GM12892 (cell line): Measurements from ENCODE around the gene NAAA.
A peak's percentile ranks its signal among the peaks of the same experiment; 100 is the strongest.
"Not testable (repeated sequence)": the region's sequence is repeated elsewhere in the genome, so short reads cannot be mapped to it uniquely, and the experiment has no call there.

Experiments
- DNase-seq: peaks from one replicate; pipeline ENCODE4 v3.0.0; 2011; ENCODE audit not compliant: insufficient read length
- FAIRE-seq: peaks from 2 replicates; lab custom pipeline; 2011; peaks lifted over from hg19 to GRCh38; lab: Jason Lieb, UNC
- POLR2A ChIP-seq: IDR thresholded peaks from 2 replicates; pipeline ENCODE4 v1.6.1; 2011; ENCODE audit warnings: low read depth, low read length, control low read depth
- POLR2AphosphoS5 ChIP-seq: IDR thresholded peaks from 2 replicates; pipeline ENCODE4 v1.6.1; 2011; ENCODE audit warnings: low read depth, low read length, control low read depth
- TAF1 ChIP-seq: IDR thresholded peaks from 2 replicates; pipeline ENCODE4 v1.6.1; 2011; ENCODE audit warnings: low read depth, mild to moderate bottlenecking, control low read depth, low read length, borderline replicate concordance

The NAAA gene

DNA sequence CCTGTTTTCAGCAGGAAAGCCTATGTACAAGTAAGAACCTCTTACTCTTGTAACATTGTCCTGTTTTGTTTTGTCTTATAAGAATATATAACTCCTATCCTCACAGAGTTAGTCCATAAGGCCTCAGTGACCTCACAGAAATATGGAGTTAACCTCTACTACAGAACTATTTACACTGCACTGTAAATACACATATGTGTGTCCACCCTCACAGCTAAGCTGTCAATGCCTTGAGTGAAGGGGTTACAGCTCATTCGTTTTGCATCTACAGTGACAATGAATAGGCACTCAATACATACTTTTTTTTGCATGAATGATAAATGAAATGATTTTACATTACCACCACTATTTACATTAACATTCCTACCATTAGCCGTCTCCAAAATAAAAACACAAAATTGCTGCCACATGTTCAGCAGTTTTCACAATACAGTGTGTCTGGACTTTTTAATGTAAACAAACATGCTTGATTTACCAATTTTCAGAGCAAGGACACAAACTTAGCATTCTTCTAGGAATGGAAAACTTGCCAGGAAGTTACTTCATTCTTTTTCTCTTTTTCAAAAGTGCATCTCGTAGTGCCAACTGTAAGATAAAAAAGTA is 9.5 kb upstream of the NAAA start:
- no peak for FAIRE-seq
- TF ChIP-seq TAF1 (no peak), POLR2AphosphoS5 (no peak), POLR2A (no peak)
- DNase-seq = no peak

DNA sequence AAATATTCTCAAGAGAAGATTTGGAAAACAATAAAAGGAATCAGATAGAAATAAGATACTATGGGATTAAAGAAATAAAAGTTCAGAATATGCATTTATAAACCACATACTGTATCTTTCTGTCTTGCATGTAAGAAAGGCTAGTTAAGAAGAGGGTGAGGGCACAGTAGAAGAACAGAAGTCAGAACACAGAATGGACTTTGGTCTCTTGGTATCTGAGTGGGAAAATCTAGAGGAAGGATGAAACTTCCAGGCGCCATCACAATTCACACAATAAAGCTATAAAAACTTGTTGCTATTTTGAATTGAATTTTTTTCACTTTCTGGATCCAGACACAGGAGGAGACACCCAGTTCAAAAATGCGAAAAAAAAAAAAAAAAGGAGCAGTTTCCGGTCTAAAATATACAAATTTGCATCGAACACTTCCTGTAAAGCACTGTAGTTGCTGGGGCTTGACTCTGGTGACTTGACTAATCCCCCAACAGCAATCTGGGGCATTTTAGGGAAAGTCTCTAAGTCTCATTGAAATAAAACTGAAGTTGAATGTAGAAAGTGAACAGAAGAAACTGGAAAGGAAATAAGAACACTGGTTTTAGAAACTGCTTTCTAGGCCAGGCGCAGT is 8.1 kb upstream of the NAAA start:
- FAIRE-seq = peak; percentile 64
- DNase-seq = no peak
- TF ChIP-seq POLR2AphosphoS5 = no peak

DNA sequence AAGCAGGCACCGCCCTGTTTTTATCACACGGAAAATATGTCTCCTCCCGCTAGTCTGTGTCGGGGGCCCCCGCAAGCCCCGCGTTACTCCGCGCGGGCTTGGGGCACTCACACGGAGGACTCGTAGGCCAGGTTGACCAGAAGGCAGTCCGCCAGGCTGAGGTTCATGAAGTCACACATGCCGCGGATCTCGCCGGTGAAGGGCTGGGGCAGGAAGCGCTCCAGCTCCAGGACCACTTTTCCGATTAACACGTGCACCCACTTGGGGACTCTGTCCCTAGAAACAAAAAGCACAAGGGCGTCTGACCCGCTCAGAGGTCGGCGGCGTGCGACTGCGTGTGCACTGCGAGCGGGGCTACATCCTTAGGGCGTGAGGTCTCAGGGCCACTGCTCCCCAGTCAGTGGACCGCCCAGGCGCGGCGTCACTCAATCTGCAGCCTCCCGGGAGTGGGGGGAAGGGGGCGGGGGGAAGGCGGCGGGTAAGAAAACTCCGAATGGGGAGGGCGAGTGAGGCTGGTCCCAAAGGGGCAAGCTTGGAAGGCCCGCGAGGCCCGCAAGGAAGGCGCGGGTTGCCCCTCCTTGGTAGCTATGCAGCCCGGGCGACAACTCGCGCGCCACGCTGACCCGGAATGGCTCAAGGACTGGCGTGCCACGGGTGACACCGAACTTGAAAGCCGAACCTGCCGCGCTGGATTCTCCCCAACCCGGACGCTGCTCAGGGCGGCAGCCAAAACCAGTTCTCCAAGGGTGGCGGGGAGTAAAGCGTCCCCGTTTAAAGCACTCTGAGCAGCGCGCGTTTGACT is 722 bp downstream of the NAAA start:
- FAIRE-seq (peak; percentile 64), DNase-seq (peak; percentile 74)
- TF ChIP-seq POLR2A (peak; percentile 67; the same call in 1 of the 2 replicates), TAF1 (no peak)

DNA sequence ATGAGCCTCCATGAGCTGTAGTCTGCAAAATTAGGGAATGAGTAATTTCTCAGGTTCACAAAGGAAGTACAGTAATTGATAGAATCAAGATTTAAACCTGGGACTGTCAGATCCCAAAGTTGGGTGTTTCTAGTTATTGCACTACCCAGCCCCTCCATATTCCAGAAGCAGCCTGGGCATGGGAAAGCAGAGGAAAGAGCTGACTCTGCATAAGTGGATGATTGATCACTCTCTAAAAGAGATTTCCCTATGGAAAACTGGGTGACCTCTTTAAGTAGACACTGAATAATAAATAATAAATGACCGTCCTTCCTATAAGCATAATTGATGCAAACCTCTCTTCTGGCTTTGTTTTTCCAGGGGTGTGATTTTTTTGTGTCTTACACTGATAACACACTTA is 5.2 kb downstream of the NAAA start:
- DNase-seq (no peak), FAIRE-seq (no peak)
- TF ChIP-seq POLR2A = no peak
- TF ChIP-seq POLR2AphosphoS5 = no peak
- TF ChIP-seq TAF1 = no peak

DNA sequence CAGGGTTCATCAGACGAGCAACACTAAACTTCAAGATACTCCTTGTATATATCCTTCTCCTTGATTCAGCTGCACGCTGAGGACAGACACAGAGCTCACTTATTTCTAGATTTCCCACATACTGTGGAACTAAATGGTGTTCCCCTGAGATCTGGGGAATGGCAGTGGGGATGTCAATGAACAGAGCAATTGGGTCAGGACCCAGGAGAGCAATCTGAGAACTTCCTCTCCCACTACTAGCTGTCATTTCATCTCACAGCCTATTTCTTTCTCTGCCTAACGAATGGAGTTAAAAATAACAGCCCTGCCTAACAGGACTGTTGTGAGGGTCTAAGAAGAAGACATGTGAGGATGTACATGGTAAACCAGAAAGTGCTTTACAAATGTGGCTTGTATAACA is 10.7 kb downstream of the NAAA start:
- no peak for FAIRE-seq
- TF ChIP-seq POLR2AphosphoS5 (no peak), POLR2A (no peak), TAF1 (no peak)

DNA sequence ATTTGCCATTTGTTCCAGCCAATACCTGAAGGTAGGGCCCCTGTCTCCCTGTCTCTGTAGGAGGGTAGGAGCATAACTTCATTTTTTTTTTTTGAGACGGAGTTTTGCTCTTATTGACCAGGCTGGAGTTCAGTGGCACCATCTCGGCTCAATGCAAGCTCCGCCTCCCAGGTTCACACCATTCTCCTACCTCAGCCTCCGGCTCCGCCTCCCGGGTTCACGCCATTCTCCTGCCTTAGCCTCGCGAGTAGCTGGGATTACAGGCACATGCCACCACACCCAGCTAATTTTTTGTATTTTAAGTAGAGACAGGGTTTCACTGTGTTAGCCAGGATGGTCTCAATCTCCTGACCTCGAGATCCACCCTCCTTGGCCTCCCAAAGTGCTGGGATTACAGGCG is 15.9 kb downstream of the NAAA start:
- FAIRE-seq = not testable (repeated sequence)

More for the DNA sequence above, 10.7 kb downstream of the NAAA start:
- no peak for DNase-seq

DNA sequence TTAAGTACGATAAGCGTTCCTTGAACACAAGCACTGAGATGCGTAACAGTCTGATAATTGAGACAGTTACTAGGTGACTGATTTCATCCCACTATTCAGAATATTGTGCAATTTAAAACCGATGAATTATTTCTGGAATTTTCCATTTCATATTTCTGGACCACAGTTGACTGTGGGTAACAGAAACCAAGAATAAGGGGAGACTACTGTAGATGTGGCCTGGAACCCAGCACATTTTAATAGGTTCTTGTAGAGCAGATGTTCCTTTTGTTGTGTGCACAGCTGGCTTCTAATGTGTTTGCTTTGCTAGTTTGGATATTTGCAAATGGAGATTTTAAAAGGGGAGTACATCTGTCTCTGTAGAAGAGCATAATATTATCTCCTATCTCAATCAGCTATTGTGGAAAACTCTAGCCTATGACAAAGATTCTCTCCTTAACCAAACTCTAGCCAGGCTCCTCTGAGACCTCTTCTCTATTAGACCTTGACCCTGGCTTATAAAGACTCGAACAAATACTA is 16.4 kb downstream of the NAAA start:
- no peak for DNase-seq
- no peak for TF ChIP-seq POLR2A
- TF ChIP-seq POLR2AphosphoS5 = no peak
- TF ChIP-seq TAF1 = no peak
- no peak for FAIRE-seq

More for the DNA sequence above, 15.9 kb downstream of the NAAA start:
- DNase-seq = not testable (repeated sequence)

DNA sequence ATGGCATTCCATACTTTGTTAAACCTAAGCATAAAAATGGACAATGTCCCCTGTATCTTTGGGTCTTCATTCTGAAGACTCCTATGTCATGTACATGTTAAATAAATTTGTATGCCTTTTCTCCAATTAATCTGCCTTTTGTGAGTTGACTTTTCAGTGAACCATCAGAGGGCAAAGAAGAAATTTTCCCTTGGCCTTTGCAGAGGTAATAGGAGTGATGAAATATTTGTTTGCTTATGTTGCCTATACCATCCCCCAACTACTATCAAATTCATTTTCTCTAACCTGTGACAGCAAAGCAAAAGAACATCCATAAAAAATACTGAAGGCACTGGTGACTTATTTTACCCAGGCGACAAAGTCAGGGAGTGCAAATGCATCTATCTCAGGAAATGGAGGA is 18.2 kb downstream of the NAAA start:
- FAIRE-seq (no peak), DNase-seq (no peak)
- TF ChIP-seq TAF1 (no peak), POLR2A (no peak), POLR2AphosphoS5 (no peak)

DNA sequence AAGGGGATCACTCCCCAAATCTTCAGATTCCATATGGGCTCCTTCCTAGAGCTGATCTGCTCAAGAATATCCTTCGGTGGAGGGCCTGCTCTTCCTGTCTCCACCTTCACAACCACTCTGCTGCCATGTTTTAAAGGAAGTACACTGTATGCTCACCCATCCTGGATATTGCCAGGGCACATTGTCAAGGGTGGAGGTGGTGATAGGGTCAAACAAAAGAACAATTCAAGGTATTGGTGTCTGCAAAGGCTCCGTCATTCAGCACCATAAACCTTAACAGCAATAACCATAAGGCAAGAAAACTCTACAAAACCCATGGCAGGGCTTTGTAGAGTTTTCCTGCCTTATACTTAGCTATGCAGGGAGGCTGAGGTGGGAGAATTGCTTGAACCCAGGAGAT is 18.9 kb downstream of the NAAA start:
- FAIRE-seq (no peak), DNase-seq (no peak)
- TF ChIP-seq POLR2A = no peak
- no peak for TF ChIP-seq TAF1
- TF ChIP-seq POLR2AphosphoS5 = no peak

DNA sequence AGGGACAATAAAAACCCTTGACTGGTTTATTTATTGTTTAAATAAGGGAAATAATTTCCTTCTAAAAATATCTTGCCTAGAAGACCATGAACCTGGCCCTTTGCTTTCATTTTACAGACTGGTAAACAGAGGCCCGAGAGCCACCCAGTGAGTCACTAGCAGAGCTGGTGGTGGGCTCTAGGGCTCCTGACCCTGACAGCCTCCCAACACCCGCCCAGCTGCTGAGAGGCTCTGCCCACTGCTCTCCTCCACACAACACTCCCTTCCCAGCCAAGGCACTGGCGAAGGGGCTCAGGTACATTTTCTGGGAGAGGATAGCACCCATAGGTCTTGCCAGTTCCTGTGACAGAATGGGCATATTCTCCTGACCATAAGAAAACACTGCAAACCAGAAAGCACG is 20.5 kb downstream of the NAAA start:
- no peak for DNase-seq
- FAIRE-seq = no peak
- TF ChIP-seq POLR2AphosphoS5 (no peak), TAF1 (no peak), POLR2A (no peak)

DNA sequence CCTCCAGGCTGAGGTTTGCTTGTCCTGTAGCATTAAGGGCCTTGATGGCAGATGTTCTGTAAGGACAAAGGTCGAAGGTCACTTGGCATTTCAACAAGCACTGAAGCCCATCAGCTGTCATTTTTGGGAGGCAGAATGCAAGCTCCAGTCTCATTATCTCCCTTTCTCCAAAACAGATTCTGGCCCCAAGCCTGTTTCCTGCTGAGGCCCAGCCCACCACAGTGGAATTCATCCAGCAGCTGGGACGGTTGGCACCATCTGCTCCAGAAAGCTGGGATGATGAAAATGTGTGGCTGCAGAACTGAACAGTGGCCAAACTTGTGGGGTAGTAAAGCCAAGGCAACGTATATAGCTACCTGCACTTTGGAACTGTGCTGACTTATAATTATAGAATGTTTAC is 20.9 kb downstream of the NAAA start:
- DNase-seq (no peak), FAIRE-seq (no peak)
- TF ChIP-seq POLR2A = no peak
- TF ChIP-seq TAF1 = no peak
- no peak for TF ChIP-seq POLR2AphosphoS5

DNA sequence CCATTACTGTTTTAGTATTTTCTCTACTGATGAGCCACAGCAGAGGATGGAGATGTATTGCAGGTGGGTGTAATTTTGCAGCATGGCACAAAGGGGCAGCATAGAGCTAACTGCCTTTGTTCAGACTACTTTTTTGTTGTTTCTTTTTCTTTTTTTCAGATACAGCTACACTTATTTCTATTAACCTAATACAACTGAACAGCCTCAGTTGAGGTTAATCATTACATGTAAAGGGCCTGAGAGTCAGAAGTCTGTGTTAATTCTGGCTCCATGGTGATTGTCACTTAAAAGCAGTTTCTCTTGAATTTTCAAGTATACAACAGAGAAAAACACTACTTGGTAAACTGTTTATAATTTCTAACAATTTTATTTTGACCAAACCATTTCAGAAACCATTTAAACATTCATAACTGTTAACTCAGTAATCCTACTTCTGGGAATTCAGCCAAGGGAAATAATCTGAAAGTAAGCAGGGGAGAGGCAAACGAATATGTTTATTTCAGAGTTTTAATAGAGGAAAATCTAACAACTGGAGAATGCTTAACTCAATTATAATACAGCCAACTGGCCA is 24.6 kb downstream of the NAAA start:
- no peak for DNase-seq

More for the DNA sequence above, 24.6 kb downstream of the NAAA start:
- TF ChIP-seq POLR2A (no peak), POLR2AphosphoS5 (no peak), TAF1 (no peak)
- FAIRE-seq = peak; percentile 88
